ENCODE data around the gene CCDC120. TPM values are rescaled to one million over a fixed set of nuclear protein-coding genes. Genes with fewer than 3 reads are reported as not detected.

CCDC120 gene, protein sequence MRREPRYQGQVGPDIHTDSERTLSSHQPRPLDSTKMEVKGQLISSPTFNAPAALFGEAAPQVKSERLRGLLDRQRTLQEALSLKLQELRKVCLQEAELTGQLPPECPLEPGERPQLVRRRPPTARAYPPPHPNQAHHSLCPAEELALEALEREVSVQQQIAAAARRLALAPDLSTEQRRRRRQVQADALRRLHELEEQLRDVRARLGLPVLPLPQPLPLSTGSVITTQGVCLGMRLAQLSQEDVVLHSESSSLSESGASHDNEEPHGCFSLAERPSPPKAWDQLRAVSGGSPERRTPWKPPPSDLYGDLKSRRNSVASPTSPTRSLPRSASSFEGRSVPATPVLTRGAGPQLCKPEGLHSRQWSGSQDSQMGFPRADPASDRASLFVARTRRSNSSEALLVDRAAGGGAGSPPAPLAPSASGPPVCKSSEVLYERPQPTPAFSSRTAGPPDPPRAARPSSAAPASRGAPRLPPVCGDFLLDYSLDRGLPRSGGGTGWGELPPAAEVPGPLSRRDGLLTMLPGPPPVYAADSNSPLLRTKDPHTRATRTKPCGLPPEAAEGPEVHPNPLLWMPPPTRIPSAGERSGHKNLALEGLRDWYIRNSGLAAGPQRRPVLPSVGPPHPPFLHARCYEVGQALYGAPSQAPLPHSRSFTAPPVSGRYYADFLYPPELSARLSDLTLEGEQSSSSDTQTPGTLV
- 1.5 and 1.6 TPM in 2 replicates for total RNA-seq

GRCh38 chrX:49058794-49059193, at the start of gene CCDC120:
Gene CCDC120 (plus strand): TSS chrX:49058999. CDS start chrX:49062042, 3,043 bp downstream.

DNA sequence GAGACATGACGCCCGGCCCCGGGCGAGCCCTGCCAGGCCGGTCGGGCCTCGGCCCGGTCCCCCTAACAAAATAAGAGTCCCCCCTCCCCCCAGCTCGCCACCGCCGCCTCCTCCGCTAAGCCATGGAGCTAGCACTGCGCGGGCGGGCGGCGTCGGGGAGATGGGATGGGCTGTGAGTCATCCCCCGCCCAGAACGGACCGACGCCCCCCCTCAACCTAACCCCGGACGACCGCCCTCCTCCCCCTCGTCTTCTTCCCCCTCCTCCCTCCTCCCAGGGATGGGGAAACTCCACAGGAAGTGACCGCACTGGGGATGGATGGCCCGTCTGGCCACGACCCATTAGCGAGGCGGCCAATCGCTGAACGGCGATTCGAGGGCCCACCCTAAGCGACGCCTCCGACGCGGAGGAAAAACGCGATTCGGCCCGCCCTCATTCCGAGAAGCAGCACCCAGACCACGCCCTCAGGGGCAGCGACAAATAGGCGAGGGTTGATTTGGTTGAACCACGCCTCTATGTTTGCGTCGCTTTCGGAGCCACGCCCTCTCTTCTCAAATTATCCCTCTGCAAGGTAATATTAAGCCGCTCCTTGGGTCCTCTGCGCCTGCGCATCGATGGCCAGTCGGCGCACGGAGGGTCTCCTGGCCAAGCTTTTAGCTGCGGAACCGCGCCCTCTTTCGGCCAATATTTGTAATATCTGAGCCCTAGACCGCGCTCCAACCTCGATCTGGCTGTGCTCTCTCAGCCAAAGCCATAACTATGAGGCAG, 15.4 kb upstream of the CCDC120 start, which contains the start of gene TFE3:
Gene TFE3, minus strand, starts transcription at position 138 of the 767 bp plus-strand sequence. Its CDS starts 131 bp downstream, at position 7.

GRCh38 chrX:49073601-49074575, 15.1 kb downstream of the CCDC120 start, which contains the start of gene PRAF2:
Gene PRAF2 (minus strand): TSS chrX:49074002. CDS start chrX:49073987, 15 bp downstream.

DNA sequence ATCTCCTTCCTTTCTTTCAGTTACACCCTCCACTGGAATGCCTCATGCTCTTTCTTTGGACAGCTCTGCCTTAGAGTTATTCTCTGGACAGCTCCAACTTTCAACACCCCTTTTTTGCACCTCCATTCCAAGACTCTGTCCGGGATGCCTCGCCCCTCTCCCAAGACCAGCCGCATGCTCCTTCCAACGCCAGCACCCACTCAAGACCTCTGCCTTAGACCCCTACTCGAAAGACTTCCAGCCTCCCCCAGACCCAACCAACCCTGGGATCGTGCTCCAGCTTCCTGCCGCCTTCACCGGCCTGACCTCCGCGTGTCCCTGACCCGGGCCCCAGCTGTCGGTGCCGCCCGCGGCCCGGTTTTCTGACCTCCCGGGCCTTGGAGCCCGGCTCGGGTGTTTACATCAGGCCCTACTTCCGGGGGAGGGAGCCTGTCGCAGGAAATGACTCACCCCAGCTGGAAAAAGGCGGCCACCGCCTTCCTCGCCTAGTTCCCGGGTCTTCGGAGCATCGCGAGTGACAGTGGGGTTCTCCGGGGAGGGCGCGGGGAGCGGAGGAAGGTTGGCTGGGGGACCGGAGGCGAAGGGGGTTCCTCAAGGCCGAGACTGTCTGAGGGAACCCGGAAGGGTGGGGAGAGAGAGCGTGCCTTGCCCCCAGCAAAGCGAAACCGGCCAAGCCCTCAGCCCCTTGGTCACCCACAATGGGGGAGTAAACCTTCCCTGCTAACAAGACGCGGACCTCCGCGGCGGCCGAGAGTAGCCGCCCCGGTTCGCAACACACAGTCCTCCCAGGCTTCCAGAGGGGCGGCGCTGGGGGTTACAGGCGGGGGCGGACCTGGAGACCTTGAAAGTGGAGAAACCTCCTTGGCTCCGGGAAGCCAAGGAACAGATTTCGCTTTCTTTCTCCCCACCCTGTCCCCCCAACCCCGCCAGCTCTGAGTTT, 21.0 kb downstream of the CCDC120 start, which contains the start of gene WDR45:
Gene WDR45, minus strand, starts transcription at position 399 of the 940 bp plus-strand sequence. CDS start 1,792 bp downstream, outside the sequence.

Small RNA genes within 50 kb of the gene (small RNA-seq; reads per million reads assigned to genes)
- not detected for gene RNU4-52P

Other genes with a start within 250 kb of the CCDC120 start
- gene ERAS, start 232.5 kb upstream of the CCDC120 start, total RNA-seq, result not detected in 2 replicates
- gene PCSK1N, start 223.4 kb upstream of the CCDC120 start, total RNA-seq, result 0.29 TPM in 1 of 2 replicates, not detected in the other
- gene TIMM17B, start 161.2 kb upstream of the CCDC120 start, total RNA-seq, result 21.0 and 31.0 TPM in 2 replicates
- 45.4 and 50.0 TPM in 2 replicates for gene PQBP1, start 161.1 kb upstream of the CCDC120 start, total RNA-seq
- gene SLC35A2, start 147.4 kb upstream of the CCDC120 start, total RNA-seq, result 20.5 and 22.9 TPM in 2 replicates
- gene PIM2, start 140.0 kb upstream of the CCDC120 start, total RNA-seq, result 6.8 and 7.8 TPM in 2 replicates
- gene OTUD5, start 101.4 kb upstream of the CCDC120 start, total RNA-seq, result 33.1 and 40.2 TPM in 2 replicates
- 0.19 and 0.33 TPM in 2 replicates for gene KCND1, start 87.2 kb upstream of the CCDC120 start, total RNA-seq
- 17.0 and 18.3 TPM in 2 replicates for gene GRIPAP1, start 56.7 kb upstream of the CCDC120 start, total RNA-seq
- gene TFE3, start 15.6 kb upstream of the CCDC120 start, total RNA-seq, result 30.4 and 31.7 TPM in 2 replicates
- gene PRAF2, start 15.0 kb downstream of the CCDC120 start, total RNA-seq, result 7.3 and 9.8 TPM in 2 replicates
- 24.5 and 36.4 TPM in 2 replicates for gene WDR45, start 20.9 kb downstream of the CCDC120 start, total RNA-seq
- gene GPKOW, start 64.7 kb downstream of the CCDC120 start, total RNA-seq, result 18.9 and 22.5 TPM in 2 replicates
- 0.65 and 0.76 TPM in 2 replicates for gene MAGIX, start 103.8 kb downstream of the CCDC120 start, total RNA-seq
- gene PLP2, start 112.9 kb downstream of the CCDC120 start, total RNA-seq, result 44.4 and 45.8 TPM in 2 replicates
- gene PRICKLE3, start 127.4 kb downstream of the CCDC120 start, total RNA-seq, result 5.8 and 7.2 TPM in 2 replicates
- under 0.01 and 0.10 TPM in 2 replicates for gene SYP, start 141.2 kb downstream of the CCDC120 start, total RNA-seq
- under 0.01 TPM in 1 of 2 replicates, not detected in the other for gene CACNA1F, start 174.3 kb downstream of the CCDC120 start, total RNA-seq
- gene CCDC22, start 176.5 kb downstream of the CCDC120 start, total RNA-seq, result 13.9 and 18.6 TPM in 2 replicates
- 0.33 TPM in 1 of 2 replicates, not detected in the other for gene FOXP3, start 205.7 kb downstream of the CCDC120 start, total RNA-seq
- gene PPP1R3F, start 210.8 kb downstream of the CCDC120 start, total RNA-seq, result 1.3 and 2.1 TPM in 2 replicates
- gene GAGE10, start 244.6 kb downstream of the CCDC120 start, total RNA-seq, result not detected in 2 replicates